Activated T-cell treated with anti-CD3 and anti-CD28 coated beads for 48 hours (primary cell): ENCODE measurements around the gene TSPOAP1.
A peak's percentile ranks its signal among the peaks of the same experiment; 100 is the strongest.

Experiments
- DNase-seq: peaks from one replicate; pipeline ENCODE4 v3.0.0-alpha.2; 2020; ENCODE audit warnings: low read depth

TSPOAP1 gene

DNA sequence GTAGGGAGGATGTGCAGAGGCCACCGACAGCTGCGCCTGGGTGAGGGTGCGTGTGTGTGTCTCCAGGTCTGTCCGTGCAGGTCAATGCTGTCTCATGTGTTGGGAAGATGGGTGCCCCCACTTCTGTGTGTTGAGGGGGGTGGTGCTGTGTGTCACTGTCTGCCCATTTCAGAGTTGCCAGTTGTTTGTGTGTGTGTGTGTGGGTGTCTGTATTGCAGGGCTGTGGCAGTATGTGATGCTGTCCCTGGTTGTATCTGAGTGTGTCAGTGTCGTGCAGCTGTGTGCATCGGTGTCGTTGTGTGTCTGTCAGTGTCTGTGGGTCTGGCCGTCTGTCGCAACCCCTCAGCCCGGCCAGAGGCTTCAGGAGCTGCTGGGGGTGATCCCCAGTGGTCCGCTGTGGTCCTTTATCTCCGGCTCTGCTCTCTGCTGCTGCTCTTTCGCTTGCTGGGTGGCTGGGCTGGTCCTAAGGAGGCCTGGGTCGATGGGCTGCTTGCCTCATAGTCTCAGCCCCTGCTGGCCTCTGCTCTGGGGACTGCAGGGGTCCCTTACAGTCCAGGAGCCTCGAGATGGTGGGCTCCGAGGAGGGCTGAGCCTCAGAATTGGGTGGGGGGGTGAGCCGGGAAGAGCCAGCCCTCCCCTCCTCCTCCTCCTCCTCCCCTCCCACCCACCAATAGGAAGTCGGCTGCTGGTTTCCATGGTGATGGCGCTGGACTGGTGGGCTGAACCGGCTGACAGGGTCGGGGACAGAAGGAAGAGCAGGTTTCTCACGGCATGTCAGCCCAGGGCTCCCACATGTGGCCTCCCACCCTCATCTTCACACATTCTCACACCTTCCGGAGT, at the start of gene TSPOAP1:
TSPOAP1 (minus strand) TSS at position 601 of the 840 bp plus-strand sequence. CDS start 875 bp downstream, outside the sequence.
- peak; percentile 82 for DNase-seq

- no peak for DNase-seq
These were observed 49.1 kb upstream of the TSPOAP1 start for GRCh38 chr17:58377661-58378060.

DNA sequence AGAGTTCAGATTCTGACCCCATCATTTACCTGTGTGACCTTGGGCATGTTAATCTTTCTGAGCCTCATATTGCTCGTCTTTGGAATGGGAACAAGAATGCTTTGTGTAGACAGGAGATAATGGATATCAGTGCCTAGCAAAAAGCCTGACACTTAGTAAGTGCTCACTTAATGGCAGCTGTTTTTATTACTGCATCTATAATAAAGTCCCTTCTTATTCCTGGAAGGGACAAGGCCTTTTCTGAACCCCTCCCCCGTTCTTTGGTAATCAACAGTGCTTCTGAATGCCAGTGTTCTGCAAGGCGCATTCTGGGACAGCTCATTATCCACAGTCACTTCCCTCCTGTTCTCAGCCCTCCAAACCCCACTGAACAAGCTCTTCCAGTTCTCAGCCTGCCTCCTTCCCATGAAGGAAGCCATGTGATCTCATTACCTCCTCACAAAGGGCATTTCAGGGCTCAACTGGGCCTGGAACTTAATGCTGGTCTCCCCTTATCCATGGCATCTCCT, 48.6 kb upstream of the TSPOAP1 start:
- no peak for DNase-seq

GRCh38 chr17:58376472-58377000, 47.9 kb upstream of the TSPOAP1 start:
- no peak for DNase-seq

- DNase-seq, result no peak
These were observed 47.2 kb upstream of the TSPOAP1 start for GRCh38 chr17:58375811-58376210.

DNA sequence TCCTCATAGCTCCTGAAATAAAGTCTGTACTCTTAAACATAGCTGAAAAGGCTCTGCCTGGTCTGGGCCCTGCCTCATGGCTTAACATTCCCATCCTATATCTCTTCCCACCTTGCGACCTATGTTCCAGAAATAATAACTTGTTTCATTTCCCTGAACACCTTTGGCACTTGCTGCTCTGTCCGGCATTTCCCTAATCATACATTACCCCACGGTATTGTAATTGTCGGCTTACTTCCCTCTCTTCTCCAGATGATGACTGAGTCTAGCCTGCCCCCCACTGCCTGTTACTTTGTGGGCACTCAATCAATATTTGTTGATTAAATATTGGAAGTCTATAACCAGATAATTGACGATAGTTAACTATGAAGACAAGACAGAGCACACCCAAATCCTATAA, 46.7 kb upstream of the TSPOAP1 start:
- DNase-seq, result no peak

- no peak for DNase-seq
These were observed 45.3 kb upstream of the TSPOAP1 start for GRCh38 chr17:58373923-58374322.

- DNase-seq, result no peak
These were observed 44.4 kb upstream of the TSPOAP1 start for GRCh38 chr17:58373003-58373402.

- DNase-seq, result no peak
These were observed 42.8 kb upstream of the TSPOAP1 start for GRCh38 chr17:58371300-58371950.

DNA sequence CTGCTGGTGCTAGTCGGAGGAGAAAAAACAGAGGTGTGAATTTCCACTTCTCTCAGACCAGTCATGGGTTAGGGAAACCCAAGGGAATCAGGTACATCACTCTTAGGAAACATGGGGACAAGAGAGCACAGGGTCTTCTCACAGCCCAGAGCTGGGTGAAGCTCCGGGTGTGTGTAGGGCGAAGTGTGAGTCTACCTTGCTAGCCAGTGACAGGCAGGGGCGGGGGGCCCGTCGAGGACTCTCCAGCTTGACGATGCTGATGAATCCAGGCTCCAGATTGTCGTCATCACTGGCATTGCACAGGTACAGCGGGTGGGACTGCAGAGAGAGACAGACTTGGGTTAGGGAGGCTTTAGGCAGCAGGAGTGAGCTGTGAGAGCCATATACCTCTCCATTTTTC, 42.1 kb upstream of the TSPOAP1 start:
- DNase-seq, result no peak

DNA sequence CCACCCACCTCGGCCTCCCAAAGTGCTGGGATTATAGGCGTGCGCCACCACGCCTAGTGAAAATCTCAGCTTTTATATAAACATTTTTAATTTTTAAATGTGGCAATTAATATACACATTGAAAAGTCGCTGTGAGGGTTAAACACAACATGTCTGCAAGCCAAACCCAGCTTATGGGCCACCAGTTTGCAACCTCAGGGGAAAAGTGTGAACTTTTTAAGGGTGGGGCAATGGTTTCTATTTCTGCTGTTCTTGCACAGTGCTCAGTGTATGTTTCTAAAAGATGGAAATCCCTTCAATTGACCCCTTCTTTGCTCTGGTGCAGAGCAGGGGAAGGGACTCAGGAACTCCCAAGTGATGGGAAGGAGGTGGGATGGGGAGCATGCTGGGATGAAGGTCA, 41.7 kb upstream of the TSPOAP1 start:
- DNase-seq, result no peak

- DNase-seq, result no peak
These were observed 40.8 kb upstream of the TSPOAP1 start for GRCh38 chr17:58369214-58370031.

DNA sequence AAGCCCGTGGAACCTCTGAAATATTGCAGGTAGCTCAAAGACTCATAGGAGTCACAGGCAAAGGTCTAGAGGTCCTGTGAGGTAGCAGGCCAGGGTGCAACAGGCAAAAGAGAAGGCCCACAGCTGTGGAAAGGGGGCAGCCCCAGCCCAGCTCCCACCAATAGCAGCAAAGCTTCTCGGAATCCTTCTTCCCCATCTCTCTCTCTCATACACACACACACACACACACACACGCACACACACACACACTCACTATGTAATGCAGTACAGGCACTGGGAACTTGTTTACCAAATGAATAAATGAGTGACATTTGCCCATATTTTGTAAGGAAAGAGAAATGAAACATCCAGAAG, 40.2 kb upstream of the TSPOAP1 start:
- no peak for DNase-seq

- no peak for DNase-seq
These were observed 38.9 kb upstream of the TSPOAP1 start for GRCh38 chr17:58367461-58367860.

DNA sequence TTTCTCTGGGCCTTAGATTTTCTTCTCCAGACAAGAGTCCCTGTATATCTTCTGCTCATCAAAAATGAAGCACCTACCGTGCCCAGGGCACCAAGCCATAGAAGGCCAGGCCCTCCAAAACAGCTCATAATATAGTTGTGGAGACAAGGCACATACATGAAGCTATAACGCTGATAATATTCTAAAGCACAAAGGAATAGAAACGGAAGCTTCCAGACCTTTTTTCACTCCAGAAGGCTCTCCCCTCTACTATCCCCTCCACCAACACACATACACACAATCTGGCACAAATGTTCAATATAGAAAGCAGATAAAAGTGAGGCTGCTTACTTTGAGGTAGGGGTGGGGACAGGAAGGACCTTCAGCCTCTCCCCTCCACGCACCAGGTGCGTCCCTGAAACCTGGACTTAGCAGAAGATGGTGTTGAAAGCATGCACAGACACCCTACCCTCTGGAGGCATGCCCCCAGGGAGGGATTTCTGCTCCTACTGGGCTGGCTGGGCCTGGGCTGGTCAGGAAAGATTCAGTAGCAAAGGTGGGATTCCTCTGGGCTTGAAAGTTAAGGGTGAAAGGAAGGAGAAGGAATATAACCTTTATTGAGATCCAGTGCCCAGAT, 37.5 kb upstream of the TSPOAP1 start:
- DNase-seq, result no peak

DNA sequence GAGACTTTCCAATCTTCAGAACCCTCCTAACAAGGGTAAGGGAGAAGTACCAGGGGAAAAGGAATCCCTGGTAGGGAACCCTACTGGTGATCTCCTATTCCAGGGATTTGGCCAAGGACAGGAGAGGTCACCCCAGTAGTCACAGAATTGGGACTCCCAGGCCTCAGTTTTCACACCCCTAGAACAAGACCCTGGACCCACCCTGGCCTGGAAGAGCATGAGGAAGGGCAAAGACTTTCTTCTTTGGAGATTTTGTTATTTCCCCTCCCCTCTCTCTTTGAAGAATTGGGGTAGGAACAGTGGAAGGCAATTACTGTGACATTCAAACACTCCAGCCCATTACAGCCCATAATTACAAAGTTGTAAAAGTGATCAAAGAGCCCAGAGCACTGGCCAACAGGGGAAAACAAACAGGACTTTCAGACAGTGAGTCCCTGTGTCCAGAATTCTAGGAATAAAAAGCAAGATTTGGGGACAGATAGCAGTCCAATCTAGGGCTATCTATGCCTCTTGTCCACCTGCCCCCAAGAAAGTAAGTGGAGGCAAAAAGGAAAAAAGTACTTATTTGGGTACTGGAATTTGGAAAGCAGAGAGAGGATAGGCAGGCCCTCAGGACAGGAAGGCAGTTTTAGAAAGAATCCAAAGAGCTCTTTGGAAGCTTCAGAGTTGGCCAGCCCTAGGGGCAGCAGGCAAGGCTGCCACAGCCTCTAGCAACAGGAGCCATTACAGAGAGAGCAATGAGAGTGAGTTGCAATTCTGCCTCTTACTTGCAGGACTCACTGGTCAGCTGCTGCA, 36.8 kb upstream of the TSPOAP1 start:
- DNase-seq, result no peak

DNA sequence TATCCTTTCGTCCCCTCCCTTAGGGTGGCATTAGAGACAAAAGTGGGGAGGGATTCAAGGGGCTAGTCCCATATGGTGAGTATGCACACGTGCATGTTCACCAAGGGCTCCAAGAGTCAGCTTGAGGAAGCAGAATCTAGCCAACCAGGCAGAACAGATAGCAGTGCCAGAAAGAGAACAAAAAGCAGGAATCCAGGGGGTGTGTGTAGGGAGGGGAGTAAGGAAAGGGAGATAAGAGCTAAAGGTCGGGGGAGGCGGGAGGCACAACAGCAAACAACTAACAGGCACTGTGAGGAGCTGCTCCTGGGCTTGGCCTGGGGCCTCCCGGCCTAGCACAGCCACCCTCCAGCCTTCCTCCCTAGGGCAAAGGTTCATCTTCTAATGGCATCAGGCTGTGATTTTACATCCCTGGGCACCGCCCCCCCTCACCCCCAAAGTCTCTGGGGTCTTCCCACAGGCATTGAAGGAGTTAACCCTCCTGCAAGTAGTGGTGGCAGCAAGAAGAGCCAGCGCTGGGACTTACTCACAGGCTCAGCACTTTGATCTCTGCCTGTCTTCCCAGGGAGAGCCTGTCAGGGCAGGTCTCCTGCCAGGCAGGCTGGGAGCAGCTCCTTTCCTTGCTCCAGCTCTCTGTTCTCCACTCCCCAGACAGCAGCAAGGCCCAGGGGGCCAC, 35.8 kb upstream of the TSPOAP1 start:
- no peak for DNase-seq

GRCh38 chr17:58363457-58364185, 35.0 kb upstream of the TSPOAP1 start:
- no peak for DNase-seq

DNA sequence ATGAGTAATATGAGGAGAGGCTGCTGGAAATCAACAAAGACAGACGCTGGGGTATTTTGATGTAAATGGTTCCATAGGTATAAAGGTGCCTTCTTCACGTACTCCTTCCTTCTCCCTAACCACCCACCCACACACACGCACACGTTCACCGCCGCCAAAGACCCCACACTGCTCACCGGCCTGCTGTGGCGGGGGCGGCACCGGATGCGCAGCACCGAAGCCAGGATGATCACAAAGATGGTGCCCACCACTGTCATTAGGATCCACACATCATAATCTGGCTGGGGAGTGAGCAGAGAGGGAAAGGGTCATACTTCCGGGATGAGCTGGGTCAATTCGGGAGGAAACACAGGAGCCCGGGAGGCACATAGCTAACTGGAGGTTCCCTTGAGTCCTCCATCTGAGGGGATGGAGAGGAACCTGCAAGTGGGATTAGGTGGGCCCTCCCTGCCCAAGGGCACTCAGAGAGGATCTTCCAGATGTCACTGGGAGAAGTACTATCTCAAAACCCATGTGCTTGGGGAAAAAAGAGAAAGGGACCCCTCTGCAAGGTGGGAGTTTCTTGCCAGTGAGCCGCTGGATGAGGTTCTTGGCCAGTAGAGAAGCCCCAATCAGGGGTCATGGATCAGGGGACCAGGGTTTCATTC, 33.9 kb upstream of the TSPOAP1 start:
- DNase-seq, result no peak
